ENCODE results near the gene MEN1. TPM values are rescaled to one million over a fixed set of nuclear protein-coding genes. Genes with fewer than 3 reads are reported as not detected.
"Not testable (repeated sequence)": the region's sequence is repeated elsewhere in the genome, so short reads cannot be mapped to it uniquely, and the experiment has no call there.

The MEN1 gene
- total and polyA plus RNA-seq, 2 donors: 11.3 to 17.4 TPM

- Histone ChIP-seq H3K4me1 (ENCODE audit: insufficient read depth) (no peaks in the 10 kb centered on the region), H3K27ac (ENCODE audit: low read depth) (no peak overlapping the region), H3K4me3 (ENCODE audit: low read depth, low read length) (no peak overlapping the region), H3K36me3 (ENCODE audit: insufficient read depth) (no peaks in the 10 kb centered on the region)
- no peak for DNase-seq (ENCODE audit: extremely low spot score)
- 95% methylated on average over 21 of the region's 21 CpGs for WGBS
These were observed 22.3 kb upstream of the MEN1 start for GRCh38 chr11:64832467-64833197.

DNA sequence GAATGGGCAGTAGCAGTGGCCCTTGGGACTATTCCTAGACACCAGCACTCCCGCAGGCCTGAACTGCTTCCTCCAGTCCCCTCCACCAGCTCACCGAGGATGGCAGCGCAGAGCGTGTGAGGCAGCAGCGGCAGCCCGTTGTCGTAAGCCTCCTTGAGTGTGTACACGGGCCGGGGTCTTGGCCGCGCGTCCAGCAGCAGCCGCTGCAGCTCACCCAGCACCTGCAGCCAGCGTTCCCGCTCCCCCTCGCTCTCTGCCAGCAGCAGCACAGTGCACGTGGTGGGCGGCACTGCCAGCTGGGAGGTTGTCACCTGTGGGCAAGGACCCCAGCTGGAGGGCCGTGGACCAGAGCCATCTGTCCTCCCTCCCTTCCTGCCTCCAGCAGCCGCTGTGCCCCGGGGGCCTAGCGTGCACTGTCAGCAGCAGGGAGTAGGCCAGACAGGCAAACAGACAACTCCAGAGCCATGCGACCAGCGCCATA is 21.1 kb upstream of the MEN1 start:
- no peaks in the 10 kb centered on the region for H3K4me1 ChIP-seq (ENCODE audit: insufficient read depth)
- DNase-seq (ENCODE audit: extremely low spot score): no peak
- no peaks in the 10 kb centered on the region for H3K36me3 ChIP-seq (ENCODE audit: insufficient read depth)
- 86% methylated on average over 24 of the region's 24 CpGs for WGBS
- no peak overlapping the region for H3K27ac ChIP-seq (ENCODE audit: low read depth)
- H3K4me3 ChIP-seq (ENCODE audit: low read depth, low read length): no peak overlapping the region

- Histone ChIP-seq H3K4me3 (ENCODE audit: low read depth, low read length) (no peak overlapping the region), H3K4me1 (ENCODE audit: insufficient read depth) (no peaks in the 10 kb centered on the region), H3K27ac (ENCODE audit: low read depth) (no peak overlapping the region), H3K36me3 (ENCODE audit: insufficient read depth) (no peaks in the 10 kb centered on the region)
- WGBS: 92% methylated on average over 43 of the region's 43 CpGs
- DNase-seq (ENCODE audit: extremely low spot score): no peak
These were observed 19.3 kb upstream of the MEN1 start for GRCh38 chr11:64829536-64830251.

DNA sequence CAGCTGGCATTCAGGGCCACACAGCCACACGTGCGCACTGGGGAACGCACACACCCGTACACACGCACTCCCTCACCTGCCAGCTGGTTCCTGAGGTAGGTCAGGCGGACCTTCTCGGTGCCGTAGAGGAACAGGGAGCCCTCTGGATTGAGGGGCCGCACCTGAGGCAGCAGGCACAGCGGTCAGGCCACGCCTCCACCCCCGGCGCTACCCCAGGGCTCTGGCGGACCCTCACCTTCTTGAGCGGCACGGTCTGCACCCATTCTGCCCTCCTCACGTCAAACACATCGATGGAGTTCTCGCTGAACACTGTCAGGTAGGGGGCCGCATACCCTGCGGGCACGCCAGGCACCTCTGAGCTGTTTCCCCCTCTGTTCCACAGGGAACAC is 17.1 kb upstream of the MEN1 start:
- DNase-seq (ENCODE audit: extremely low spot score): no peak
- WGBS: 92% methylated on average over 22 of the region's 22 CpGs
- Histone ChIP-seq H3K27ac (ENCODE audit: low read depth) (no peak overlapping the region), H3K4me1 (ENCODE audit: insufficient read depth) (no peaks in the 10 kb centered on the region), H3K36me3 (ENCODE audit: insufficient read depth) (no peaks in the 10 kb centered on the region), H3K4me3 (ENCODE audit: low read depth, low read length) (no peak overlapping the region)

DNA sequence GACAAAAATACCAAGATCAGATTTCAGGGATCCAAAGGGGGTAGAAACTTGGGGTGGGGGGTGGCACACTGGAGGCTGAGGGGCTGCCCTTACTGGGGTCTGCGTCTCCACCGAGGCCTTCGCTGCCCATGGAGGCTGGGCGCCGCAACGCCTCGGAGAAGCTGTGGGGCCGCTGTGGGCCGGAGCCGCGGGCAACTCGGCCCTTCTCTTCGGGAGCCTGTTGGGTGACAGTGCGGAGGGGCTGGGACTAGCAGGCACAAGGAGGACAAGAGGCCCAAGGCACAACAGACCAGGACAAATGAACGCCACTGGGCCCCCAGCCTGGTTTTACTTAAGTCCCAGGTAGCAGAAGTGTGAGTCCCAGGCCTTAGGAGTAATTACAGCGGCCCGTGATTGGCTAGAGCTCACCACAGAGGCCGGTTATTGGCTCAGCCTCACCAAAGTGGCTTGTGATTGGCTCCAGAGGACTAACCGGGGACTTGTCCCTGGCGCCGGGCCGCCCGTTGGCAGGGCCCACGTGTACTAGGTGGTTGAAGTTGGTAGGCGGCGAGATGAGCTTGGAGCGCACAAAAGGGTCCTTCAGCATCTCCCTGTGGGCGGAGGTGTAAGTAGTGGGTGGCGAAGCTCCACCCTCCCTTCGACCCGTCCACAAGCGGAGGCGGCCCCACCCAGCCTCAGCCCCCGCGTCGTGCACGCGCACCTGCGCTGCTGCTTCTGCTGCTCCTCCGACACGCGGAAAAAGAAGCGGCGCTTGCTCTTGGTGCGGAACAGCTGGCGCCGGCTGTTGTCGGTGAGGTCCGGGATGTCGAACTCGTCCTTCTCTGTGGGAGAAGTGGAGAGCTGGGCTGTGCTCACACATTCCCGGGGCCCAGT is 16.5 kb upstream of the MEN1 start:
- WGBS: 92% methylated on average over 52 of the region's 52 CpGs
- H3K4me3 ChIP-seq (ENCODE audit: low read depth, low read length): no peak overlapping the region
- H3K27ac ChIP-seq (ENCODE audit: low read depth): no peak overlapping the region
- no peaks in the 10 kb centered on the region for H3K36me3 ChIP-seq (ENCODE audit: insufficient read depth)
- DNase-seq (ENCODE audit: extremely low spot score): no peak
- no peaks in the 10 kb centered on the region for H3K4me1 ChIP-seq (ENCODE audit: insufficient read depth)

GRCh38 chr11:64826062-64826461 is 15.7 kb upstream of the MEN1 start:
- Histone ChIP-seq H3K27ac (ENCODE audit: low read depth) (no peak overlapping the region), H3K4me3 (ENCODE audit: low read depth, low read length) (no peak overlapping the region), H3K36me3 (ENCODE audit: insufficient read depth) (no peaks in the 10 kb centered on the region), H3K4me1 (ENCODE audit: insufficient read depth) (no peaks in the 10 kb centered on the region)
- 91% methylated on average over 7 of the region's 7 CpGs for WGBS
- no peak for DNase-seq (ENCODE audit: extremely low spot score)

GRCh38 chr11:64823568-64824119 is 13.3 kb upstream of the MEN1 start:
- WGBS: 61% methylated on average over 11 of the region's 11 CpGs
- Histone ChIP-seq H3K36me3 (ENCODE audit: insufficient read depth) (no peaks in the 10 kb centered on the region), H3K27ac (ENCODE audit: low read depth) (no peak overlapping the region), H3K4me3 (ENCODE audit: low read depth, low read length) (no peak overlapping the region), H3K4me1 (ENCODE audit: insufficient read depth) (no peaks in the 10 kb centered on the region)
- DNase-seq (ENCODE audit: extremely low spot score): no peak

GRCh38 chr11:64817476-64817875 is 7.1 kb upstream of the MEN1 start:
- 84% methylated on average over 3 of the region's 3 CpGs for WGBS
- Histone ChIP-seq H3K36me3 (ENCODE audit: insufficient read depth) (no peaks in the 10 kb centered on the region), H3K4me1 (ENCODE audit: insufficient read depth) (no peaks in the 10 kb centered on the region), H3K27ac (ENCODE audit: low read depth) (no peak overlapping the region), H3K4me3 (ENCODE audit: low read depth, low read length) (no peak overlapping the region)
- no peak for DNase-seq (ENCODE audit: extremely low spot score)

GRCh38 chr11:64815433-64815832 is 5.1 kb upstream of the MEN1 start:
- not testable (repeated sequence) for H3K36me3 ChIP-seq (ENCODE audit: insufficient read depth); H3K27ac ChIP-seq (ENCODE audit: low read depth); H3K4me1 ChIP-seq (ENCODE audit: insufficient read depth); DNase-seq (ENCODE audit: extremely low spot score); H3K4me3 ChIP-seq (ENCODE audit: low read depth, low read length)
- 79% methylated on average over 5 of the region's 5 CpGs for WGBS

DNA sequence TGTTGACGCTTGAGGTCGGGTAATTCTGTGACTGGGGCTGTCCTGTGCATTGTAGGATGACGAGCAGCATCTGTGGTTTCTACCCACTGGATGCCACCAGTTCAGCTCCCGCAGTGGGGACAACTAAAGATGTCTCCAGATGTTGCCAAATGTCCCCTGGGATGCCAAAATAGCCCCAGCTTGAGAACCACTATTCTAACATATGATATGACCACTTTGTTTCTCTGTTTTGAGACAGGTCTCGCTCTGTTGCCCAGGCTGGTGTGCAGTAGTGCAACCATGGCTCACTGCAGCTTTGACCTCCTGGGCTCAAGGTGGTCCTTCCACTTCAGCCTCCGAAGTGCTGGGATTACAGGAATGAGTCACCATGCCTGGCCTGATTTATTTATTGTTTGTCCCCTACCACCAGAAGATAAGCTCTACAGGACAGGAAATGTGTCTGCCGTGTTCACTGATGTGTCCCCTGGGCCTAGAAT is 4.4 kb upstream of the MEN1 start:
- H3K36me3 ChIP-seq (ENCODE audit: insufficient read depth): no peaks in the 10 kb centered on the region
- H3K4me3 ChIP-seq (ENCODE audit: low read depth, low read length): no peak overlapping the region
- WGBS: 51% methylated on average over 7 of the region's 7 CpGs
- H3K4me1 ChIP-seq (ENCODE audit: insufficient read depth): no peaks in the 10 kb centered on the region
- DNase-seq (ENCODE audit: extremely low spot score): no peak
- no peak overlapping the region for H3K27ac ChIP-seq (ENCODE audit: low read depth)

DNA sequence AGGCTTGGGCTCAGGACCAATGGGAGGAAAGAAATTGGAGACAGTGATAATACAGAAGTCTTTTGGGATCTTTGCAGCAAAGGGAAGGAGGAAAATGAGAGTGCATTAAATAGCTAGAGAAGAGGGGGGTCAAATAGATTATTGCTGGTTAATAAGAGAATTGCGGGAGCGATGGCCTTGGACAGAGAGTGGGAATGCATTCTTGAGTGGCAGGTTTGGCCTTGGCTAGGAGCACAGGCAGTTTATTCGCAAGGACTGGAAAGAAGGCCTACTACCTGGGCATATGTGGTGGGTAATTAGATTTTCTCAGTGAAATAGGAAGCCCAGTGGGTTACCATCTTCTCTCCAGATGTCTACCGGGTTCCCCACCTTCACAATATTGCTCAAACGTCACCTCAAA is 3.5 kb upstream of the MEN1 start:
- Histone ChIP-seq H3K27ac (ENCODE audit: low read depth) (no peak overlapping the region), H3K36me3 (ENCODE audit: insufficient read depth) (no peaks in the 10 kb centered on the region), H3K4me3 (ENCODE audit: low read depth, low read length) (no peak overlapping the region), H3K4me1 (ENCODE audit: insufficient read depth) (no peaks in the 10 kb centered on the region)
- 87% methylated on average over 5 of the region's 5 CpGs for WGBS
- DNase-seq (ENCODE audit: extremely low spot score): no peak

DNA sequence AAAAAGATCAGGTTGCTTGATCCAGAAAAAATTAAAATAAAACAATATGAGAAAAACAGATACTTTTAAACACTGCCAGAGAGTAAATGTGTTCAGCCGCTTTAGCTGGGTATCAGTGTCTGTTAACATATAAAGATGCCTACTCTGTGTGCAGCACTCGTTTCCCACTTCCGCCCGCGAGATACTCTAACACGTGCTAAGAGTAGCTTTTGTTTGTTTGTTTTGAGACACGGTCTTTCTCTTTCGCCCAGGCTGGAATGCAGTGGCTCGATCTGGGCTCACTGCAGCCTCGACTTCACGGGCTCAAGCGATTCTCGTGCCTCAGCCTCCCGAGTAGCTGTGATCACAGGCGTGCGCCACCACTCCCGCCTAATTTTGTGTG is 531 bp upstream of the MEN1 start:
- Histone ChIP-seq H3K4me3 (ENCODE audit: low read depth, low read length) (peak overlapping the region; percentile 72), H3K4me1 (ENCODE audit: insufficient read depth) (no peaks in the 10 kb centered on the region), H3K36me3 (ENCODE audit: insufficient read depth) (no peaks in the 10 kb centered on the region), H3K27ac (ENCODE audit: low read depth) (no peak overlapping the region)
- WGBS: 48% methylated on average over 17 of the region's 17 CpGs
- no peak for DNase-seq (ENCODE audit: extremely low spot score)

- no peak for DNase-seq (ENCODE audit: extremely low spot score)
- WGBS: 3% methylated on average over 44 of the region's 44 CpGs
- peak overlapping the region; percentile 68 for H3K27ac ChIP-seq (ENCODE audit: low read depth)
These were observed 540 bp downstream of the MEN1 start for GRCh38 chr11:64809781-64810241.

More at GRCh38 chr11:64809781-64810241, 540 bp downstream of the MEN1 start:
- Histone ChIP-seq H3K36me3 (ENCODE audit: insufficient read depth) (no peaks in the 10 kb centered on the region), H3K4me3 (ENCODE audit: low read depth, low read length) (peak overlapping the region; percentile 72), H3K4me1 (ENCODE audit: insufficient read depth) (no peaks in the 10 kb centered on the region)
